ENCODE data around the gene TADA2A. TPM values are rescaled to one million over a fixed set of nuclear protein-coding genes. Genes with fewer than 3 reads are reported as not detected.

Gene TADA2A
- total RNA-seq, 2 donors from 2014 or later: 8.1 to 14.7 TPM

DNA sequence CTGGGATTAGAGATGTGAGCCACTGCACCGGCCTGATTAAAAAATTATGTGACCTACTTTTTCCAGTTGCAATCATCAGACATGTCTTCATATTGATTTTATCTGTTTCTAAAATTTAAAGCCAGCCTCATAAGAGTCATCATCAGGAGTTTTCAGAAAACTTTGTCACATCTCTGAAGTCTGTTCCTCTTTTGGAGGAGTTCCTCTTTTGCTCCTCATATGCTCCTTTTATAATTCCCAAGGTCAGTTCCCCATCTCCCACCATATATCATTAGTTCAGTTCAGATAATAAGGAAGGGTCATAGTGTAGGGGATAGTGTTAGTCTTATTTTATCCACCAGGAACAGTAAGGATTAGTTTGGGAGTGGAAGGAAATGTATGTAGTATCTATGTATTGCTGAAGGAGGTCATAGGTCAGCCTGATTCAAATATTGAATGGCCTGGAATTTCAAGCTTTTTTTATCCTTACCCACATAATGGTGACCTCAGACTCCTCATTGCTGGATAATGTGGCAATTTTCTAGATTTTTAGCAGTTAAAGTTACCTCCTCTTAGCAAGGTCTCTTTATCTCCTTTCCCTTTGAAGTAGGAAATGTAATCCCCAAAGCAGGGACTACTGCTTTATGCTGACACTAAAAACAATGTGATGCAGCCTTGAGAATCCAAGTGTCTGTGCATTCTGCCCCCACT, 69.2 kb downstream of the TADA2A start:
- no peak for ATAC-seq (ENCODE audit: insufficient number of reproducible peaks, low FRiP score, low read depth)
- Histone ChIP-seq H3K4me1 (ENCODE audit: control insufficient read depth in 1 of 2, low read depth in 2 of 2) (no peaks in the 10 kb centered on the region), H3K36me3 (peaks cover 50% of the 10 kb centered on the region), H3K4me3 (no peak overlapping the region), H3K27me3 (replicated peaks; ENCODE audit: insufficient read depth) (no peaks in the 10 kb centered on the region), H3K27ac (no peak overlapping the region), H3K9me3 (no peaks in the 10 kb centered on the region)
- DNase-seq (ENCODE audit: low spot score): no peak
- TF ChIP-seq, protein P1, sequence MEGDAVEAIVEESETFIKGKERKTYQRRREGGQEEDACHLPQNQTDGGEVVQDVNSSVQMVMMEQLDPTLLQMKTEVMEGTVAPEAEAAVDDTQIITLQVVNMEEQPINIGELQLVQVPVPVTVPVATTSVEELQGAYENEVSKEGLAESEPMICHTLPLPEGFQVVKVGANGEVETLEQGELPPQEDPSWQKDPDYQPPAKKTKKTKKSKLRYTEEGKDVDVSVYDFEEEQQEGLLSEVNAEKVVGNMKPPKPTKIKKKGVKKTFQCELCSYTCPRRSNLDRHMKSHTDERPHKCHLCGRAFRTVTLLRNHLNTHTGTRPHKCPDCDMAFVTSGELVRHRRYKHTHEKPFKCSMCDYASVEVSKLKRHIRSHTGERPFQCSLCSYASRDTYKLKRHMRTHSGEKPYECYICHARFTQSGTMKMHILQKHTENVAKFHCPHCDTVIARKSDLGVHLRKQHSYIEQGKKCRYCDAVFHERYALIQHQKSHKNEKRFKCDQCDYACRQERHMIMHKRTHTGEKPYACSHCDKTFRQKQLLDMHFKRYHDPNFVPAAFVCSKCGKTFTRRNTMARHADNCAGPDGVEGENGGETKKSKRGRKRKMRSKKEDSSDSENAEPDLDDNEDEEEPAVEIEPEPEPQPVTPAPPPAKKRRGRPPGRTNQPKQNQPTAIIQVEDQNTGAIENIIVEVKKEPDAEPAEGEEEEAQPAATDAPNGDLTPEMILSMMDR (IDR thresholded peaks at IDR 0.05): no peak

GRCh38 chr17:37476431-37477120, 69.9 kb downstream of the TADA2A start:
- ATAC-seq (ENCODE audit: insufficient number of reproducible peaks, low FRiP score, low read depth): no peak
- H3K27ac ChIP-seq: no peak overlapping the region
- no peak for DNase-seq (ENCODE audit: low spot score)

DNA sequence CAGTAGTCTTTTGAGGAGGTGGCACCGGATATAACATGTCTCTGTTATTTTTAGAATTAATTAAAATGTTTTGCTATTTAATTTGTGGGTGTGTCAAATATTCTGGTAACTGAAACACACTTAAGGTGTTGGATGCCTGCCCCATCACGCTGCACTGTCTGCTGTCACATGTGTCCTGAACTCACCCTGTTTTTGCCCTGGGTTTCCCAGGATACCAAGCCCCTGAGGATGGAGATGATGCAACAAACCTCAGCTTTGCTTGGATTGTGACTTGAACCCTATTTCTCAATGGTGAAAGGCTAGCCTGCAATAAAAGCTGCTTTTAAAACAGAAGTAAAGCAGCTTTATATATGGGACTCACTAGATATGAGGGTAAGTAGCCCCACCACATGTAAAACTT, 71.5 kb downstream of the TADA2A start:
- ATAC-seq (ENCODE audit: insufficient number of reproducible peaks, low FRiP score, low read depth) (no peak), DNase-seq (ENCODE audit: low spot score) (no peak)
- no peaks in the 10 kb centered on the region for H3K4me1 ChIP-seq (ENCODE audit: control insufficient read depth in 1 of 2, low read depth in 2 of 2)
- no peaks in the 10 kb centered on the region for H3K9me3 ChIP-seq
- TF ChIP-seq, protein P1 (IDR thresholded peaks at IDR 0.05): no peak
- H3K36me3 ChIP-seq: peaks cover 43% of the 10 kb centered on the region
- H3K4me3 ChIP-seq: no peak overlapping the region
- no peak overlapping the region for H3K27ac ChIP-seq
- H3K27me3 ChIP-seq (replicated peaks; ENCODE audit: insufficient read depth): no peaks in the 10 kb centered on the region

More at GRCh38 chr17:37476431-37477120, 69.9 kb downstream of the TADA2A start:
- H3K27me3 ChIP-seq (replicated peaks; ENCODE audit: insufficient read depth): no peaks in the 10 kb centered on the region
- TF ChIP-seq, protein P1 (IDR thresholded peaks at IDR 0.05): no peak
- H3K36me3 ChIP-seq: peaks cover 47% of the 10 kb centered on the region
- no peaks in the 10 kb centered on the region for H3K9me3 ChIP-seq
- no peaks in the 10 kb centered on the region for H3K4me1 ChIP-seq (ENCODE audit: control insufficient read depth in 1 of 2, low read depth in 2 of 2)
- H3K4me3 ChIP-seq: no peak overlapping the region

DNA sequence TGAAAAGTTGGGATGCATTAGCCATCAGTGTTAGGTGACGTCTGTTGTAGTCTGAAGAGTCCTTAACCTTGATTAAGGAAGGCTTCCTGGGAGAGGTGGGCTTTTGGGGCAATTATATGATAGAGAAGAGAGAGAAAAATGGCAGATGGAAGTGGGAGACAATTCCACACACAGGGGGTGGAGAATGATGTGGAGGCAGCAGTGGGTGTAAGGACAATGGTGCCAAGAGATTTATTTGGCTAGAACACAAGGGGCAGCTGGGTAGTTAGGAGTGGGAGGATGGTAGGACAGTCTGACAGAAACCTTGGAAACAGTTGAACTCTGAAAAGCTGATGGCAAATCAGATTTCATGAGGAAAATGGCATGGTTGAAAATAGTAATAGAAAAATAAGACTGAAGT, 72.3 kb downstream of the TADA2A start:
- no peak for ATAC-seq (ENCODE audit: insufficient number of reproducible peaks, low FRiP score, low read depth)
- DNase-seq (ENCODE audit: low spot score): no peak
- Histone ChIP-seq H3K4me3 (no peak overlapping the region), H3K36me3 (peaks cover 36% of the 10 kb centered on the region), H3K27me3 (replicated peaks; ENCODE audit: insufficient read depth) (no peaks in the 10 kb centered on the region), H3K4me1 (ENCODE audit: control insufficient read depth in 1 of 2, low read depth in 2 of 2) (no peaks in the 10 kb centered on the region), H3K9me3 (no peaks in the 10 kb centered on the region), H3K27ac (no peak overlapping the region)
- TF ChIP-seq, protein P1 (IDR thresholded peaks at IDR 0.05): no peak

GRCh38 chr17:37480427-37480826, 73.7 kb downstream of the TADA2A start:
- Histone ChIP-seq H3K9me3 (no peaks in the 10 kb centered on the region), H3K27ac (no peak overlapping the region), H3K36me3 (peaks cover 25% of the 10 kb centered on the region), H3K27me3 (replicated peaks; ENCODE audit: insufficient read depth) (no peaks in the 10 kb centered on the region), H3K4me3 (no peak overlapping the region), H3K4me1 (ENCODE audit: control insufficient read depth in 1 of 2, low read depth in 2 of 2) (no peaks in the 10 kb centered on the region)
- ATAC-seq (ENCODE audit: insufficient number of reproducible peaks, low FRiP score, low read depth) (no peak), DNase-seq (ENCODE audit: low spot score) (no peak)
- TF ChIP-seq, protein P1 (IDR thresholded peaks at IDR 0.05): no peak

Data from thoracic aorta (tissue), 2 donors.